Non-pigmented ciliary epithelial cell (primary cell): ENCODE measurements around the gene SRY.
"Not testable (repeated sequence)": the region's sequence is repeated elsewhere in the genome, so short reads cannot be mapped to it uniquely, and the experiment has no call there.

Source experiments
- DNase-seq: peaks from one replicate; pipeline ENCODE4 v3.0.0-alpha.2; 2010; ENCODE audit warnings: low read depth

The SRY gene

GRCh38 chrY:2787600-2787999, at the start of gene SRY:
Gene SRY (minus strand): TSS chrY:2787682. CDS start chrY:2787603, 79 bp downstream.
- no peak for DNase-seq

- no peak for DNase-seq
Measured at GRCh38 chrY:2837078-2837477, 49.6 kb upstream of the SRY start.

GRCh38 chrY:2835230-2835629, 47.7 kb upstream of the SRY start:
- DNase-seq, result no peak

GRCh38 chrY:2828497-2828896, 41.0 kb upstream of the SRY start:
- no peak for DNase-seq

- DNase-seq, result no peak
Measured at GRCh38 chrY:2824471-2824870, 37.0 kb upstream of the SRY start.

- not testable (repeated sequence) for DNase-seq
Measured at GRCh38 chrY:2817146-2817896, 29.8 kb upstream of the SRY start.

- no peak for DNase-seq
Measured at GRCh38 chrY:2800246-2800645, 12.8 kb upstream of the SRY start.

GRCh38 chrY:2797991-2798390, 10.5 kb upstream of the SRY start:
- DNase-seq, result no peak

GRCh38 chrY:2796977-2797523, 9.6 kb upstream of the SRY start:
- DNase-seq, result no peak

GRCh38 chrY:2789756-2790155, 2.3 kb upstream of the SRY start:
- no peak for DNase-seq

- DNase-seq, result no peak
Measured at GRCh38 chrY:2786876-2787512, 488 bp downstream of the SRY start.
